HEK293T (cell line): ENCODE results near the gene CGB1.

Experiments used
- ARNT ChIP-seq: fragments of 450-650 bp; IDR thresholded peaks from 2 replicates; pipeline ENCODE4 v1.6.1; 2017; ENCODE audit warnings: mild to moderate bottlenecking
- BHLHE40 ChIP-seq: fragments of 450-650 bp; IDR thresholded peaks from 2 replicates; pipeline ENCODE4 v1.6.1; 2016; ENCODE audit warnings: mild to moderate bottlenecking, moderate library complexity, borderline replicate concordance
- ELF4 ChIP-seq: fragments of 450-650 bp; IDR thresholded peaks from 2 replicates; pipeline ENCODE4 v1.6.1; 2017; ENCODE audit warnings: antibody characterized with exemption
- FOXA1 ChIP-seq: fragments of 450-650 bp; IDR thresholded peaks from 2 replicates; pipeline ENCODE4 v1.6.1; 2016; ENCODE audit warnings: mild to moderate bottlenecking
- L3MBTL2 ChIP-seq: fragments of 450-650 bp; conservative IDR thresholded peaks from 2 replicates; pipeline ENCODE4 v1.6.1; 2016; ENCODE audit warnings: mild to moderate bottlenecking
- NFRKB ChIP-seq: fragments of 450-650 bp; IDR thresholded peaks from 2 replicates; pipeline ENCODE4 v1.6.1; 2016; ENCODE audit warnings: mild to moderate bottlenecking, moderate library complexity
- SP1 ChIP-seq: fragments of 450-650 bp; IDR thresholded peaks from 2 replicates; pipeline ENCODE4 v1.6.1; 2017
- ZNF384 ChIP-seq: fragments of 450-650 bp; IDR thresholded peaks from 2 replicates; pipeline ENCODE4 v1.6.1; 2016

DNA sequence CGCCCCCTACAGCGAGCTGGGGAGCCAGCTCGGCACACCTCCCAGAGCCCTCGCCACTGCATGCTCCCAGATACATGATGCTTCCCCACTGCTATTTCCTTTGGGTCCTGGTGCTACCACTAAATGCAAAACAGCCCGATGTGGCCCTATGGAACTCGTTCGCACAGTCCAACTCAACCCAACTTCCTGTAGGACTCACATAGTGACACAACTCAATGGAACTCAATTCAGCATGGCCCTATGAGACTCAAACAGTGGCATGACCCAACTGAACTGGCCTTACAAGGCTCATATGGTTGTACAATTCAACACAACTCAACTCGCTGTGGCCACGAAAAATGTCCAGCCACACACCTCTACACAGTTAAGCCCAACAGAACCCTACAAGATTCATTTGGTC lies 32.3 kb upstream of the CGB1 start:
- TF ChIP-seq FOXA1 (no peak), SP1 (no peak), ZNF384 (no peak), ARNT (no peak), ELF4 (no peak), NFRKB (no peak), BHLHE40 (no peak), L3MBTL2 (no peak)
